ENCODE results near the gene KAT2A.

The KAT2A gene

GRCh38 chr17:42097691-42098631 lies 23.2 kb downstream of the KAT2A start, which contains the start of gene ZNF385C:
TSS of gene ZNF385C (minus strand) at chr17:42098473. CDS start at chr17:42063056, 35,417 bp downstream.
- TF ChIP-seq POLR2AphosphoS5 (IDR thresholded peaks at IDR 0.05; ENCODE audit: borderline replicate concordance, low read depth, low read length): no peak
- no peak for TF ChIP-seq FOXP2 (optimal IDR thresholded peaks at IDR 0.05; ENCODE audit: control extremely low read depth, extremely low read length, insufficient read depth)
- TF ChIP-seq EZH2 (IDR thresholded peaks at IDR 0.05): no peak
- no peaks in the 10 kb centered on the region for H3K36me3 ChIP-seq (ENCODE audit: insufficient read depth, low read length)
- DNase-seq (ENCODE audit: low read depth, low spot score): no peak
- H3K9ac ChIP-seq (ENCODE audit: insufficient read length): peak within 1 kb of the TSS; percentile 41
- peak within 1 kb of the TSS; percentile 78 for H3K4me3 ChIP-seq
- H3K27ac ChIP-seq: no peak within 1 kb of the TSS
- no peaks in the 10 kb centered on the region for H3K9me3 ChIP-seq (ENCODE audit: low read depth, low read length)

GRCh38 chr17:42096360-42097111 lies 24.6 kb downstream of the KAT2A start:
- Histone ChIP-seq H3K9me3 (ENCODE audit: low read depth, low read length) (no peaks in the 10 kb centered on the region), H3K4me3 (no peak overlapping the region), H3K27ac (no peak overlapping the region), H3K9ac (ENCODE audit: insufficient read length) (no peak overlapping the region), H3K36me3 (ENCODE audit: insufficient read depth, low read length) (no peaks in the 10 kb centered on the region)
- TF ChIP-seq FOXP2 (optimal IDR thresholded peaks at IDR 0.05; ENCODE audit: control extremely low read depth, extremely low read length, insufficient read depth) (no peak), EZH2 (IDR thresholded peaks at IDR 0.05) (no peak), POLR2AphosphoS5 (IDR thresholded peaks at IDR 0.05; ENCODE audit: borderline replicate concordance, low read depth, low read length) (no peak)
- no peak for DNase-seq (ENCODE audit: low read depth, low spot score)

- H3K9ac ChIP-seq (ENCODE audit: insufficient read length): no peak overlapping the region
- H3K9me3 ChIP-seq (ENCODE audit: low read depth, low read length): no peaks in the 10 kb centered on the region
- no peak for DNase-seq (ENCODE audit: low read depth, low spot score)
- no peak overlapping the region for H3K27ac ChIP-seq
- no peaks in the 10 kb centered on the region for H3K36me3 ChIP-seq (ENCODE audit: insufficient read depth, low read length)
- H3K4me3 ChIP-seq: no peak overlapping the region
- TF ChIP-seq FOXP2 (optimal IDR thresholded peaks at IDR 0.05; ENCODE audit: control extremely low read depth, extremely low read length, insufficient read depth): no peak
- no peak for TF ChIP-seq EZH2 (IDR thresholded peaks at IDR 0.05)
- no peak for TF ChIP-seq POLR2AphosphoS5 (IDR thresholded peaks at IDR 0.05; ENCODE audit: borderline replicate concordance, low read depth, low read length)
These were observed 26.6 kb downstream of the KAT2A start for GRCh38 chr17:42094375-42095069.

- Histone ChIP-seq H3K9me3 (ENCODE audit: low read depth, low read length) (no peaks in the 10 kb centered on the region), H3K4me3 (no peak overlapping the region), H3K36me3 (ENCODE audit: insufficient read depth, low read length) (no peaks in the 10 kb centered on the region), H3K27ac (no peak overlapping the region), H3K9ac (ENCODE audit: insufficient read length) (no peak overlapping the region)
- no peak for DNase-seq (ENCODE audit: low read depth, low spot score)
- TF ChIP-seq POLR2AphosphoS5 (IDR thresholded peaks at IDR 0.05; ENCODE audit: borderline replicate concordance, low read depth, low read length) (no peak), FOXP2 (optimal IDR thresholded peaks at IDR 0.05; ENCODE audit: control extremely low read depth, extremely low read length, insufficient read depth) (no peak), EZH2 (IDR thresholded peaks at IDR 0.05) (no peak)
These were observed 28.2 kb downstream of the KAT2A start for GRCh38 chr17:42092939-42093338.

GRCh38 chr17:42090964-42091790 lies 30.0 kb downstream of the KAT2A start:
- H3K9me3 ChIP-seq (ENCODE audit: low read depth, low read length): no peaks in the 10 kb centered on the region
- H3K9ac ChIP-seq (ENCODE audit: insufficient read length): no peak overlapping the region
- H3K27ac ChIP-seq: no peak overlapping the region
- H3K36me3 ChIP-seq (ENCODE audit: insufficient read depth, low read length): no peaks in the 10 kb centered on the region
- no peak for DNase-seq (ENCODE audit: low read depth, low spot score)
- H3K4me3 ChIP-seq: no peak overlapping the region
- TF ChIP-seq EZH2 (IDR thresholded peaks at IDR 0.05): no peak
- no peak for TF ChIP-seq POLR2AphosphoS5 (IDR thresholded peaks at IDR 0.05; ENCODE audit: borderline replicate concordance, low read depth, low read length)
- TF ChIP-seq FOXP2 (optimal IDR thresholded peaks at IDR 0.05; ENCODE audit: control extremely low read depth, extremely low read length, insufficient read depth): no peak

- Histone ChIP-seq H3K36me3 (ENCODE audit: insufficient read depth, low read length) (no peaks in the 10 kb centered on the region), H3K27ac (no peak overlapping the region), H3K9ac (ENCODE audit: insufficient read length) (no peak overlapping the region), H3K9me3 (ENCODE audit: low read depth, low read length) (no peaks in the 10 kb centered on the region), H3K4me3 (no peak overlapping the region)
- TF ChIP-seq POLR2AphosphoS5 (IDR thresholded peaks at IDR 0.05; ENCODE audit: borderline replicate concordance, low read depth, low read length): no peak
- no peak for TF ChIP-seq FOXP2 (optimal IDR thresholded peaks at IDR 0.05; ENCODE audit: control extremely low read depth, extremely low read length, insufficient read depth)
- TF ChIP-seq EZH2 (IDR thresholded peaks at IDR 0.05): no peak
- no peak for DNase-seq (ENCODE audit: low read depth, low spot score)
These were observed 32.4 kb downstream of the KAT2A start for GRCh38 chr17:42088736-42089135.

Measured in SK-N-MC (cell line).